HG02885 (cell line): ENCODE data around the gene CREB5.
A peak's percentile ranks its signal among the peaks of the same experiment; 100 is the strongest.

Experiments used
- ATAC-seq: cut with Tn5 transposase; IDR thresholded peaks from one replicate; pipeline ENCODE4 v1.9.1; 2021; ENCODE audit warnings: mild to moderate bottlenecking; ENCODE audit not compliant: unreplicated experiment, poor library complexity

The CREB5 gene

GRCh38 chr7:28507525-28508282 is 95.4 kb downstream of the CREB5 start:
- no peak for ATAC-seq

GRCh38 chr7:28509251-28510025 is 97.1 kb downstream of the CREB5 start:
- ATAC-seq, result peak; percentile 92

GRCh38 chr7:28510026-28510369 is 97.7 kb downstream of the CREB5 start:
- ATAC-seq, result no peak

GRCh38 chr7:28512668-28513440 is 100.5 kb downstream of the CREB5 start:
- no peak for ATAC-seq

DNA sequence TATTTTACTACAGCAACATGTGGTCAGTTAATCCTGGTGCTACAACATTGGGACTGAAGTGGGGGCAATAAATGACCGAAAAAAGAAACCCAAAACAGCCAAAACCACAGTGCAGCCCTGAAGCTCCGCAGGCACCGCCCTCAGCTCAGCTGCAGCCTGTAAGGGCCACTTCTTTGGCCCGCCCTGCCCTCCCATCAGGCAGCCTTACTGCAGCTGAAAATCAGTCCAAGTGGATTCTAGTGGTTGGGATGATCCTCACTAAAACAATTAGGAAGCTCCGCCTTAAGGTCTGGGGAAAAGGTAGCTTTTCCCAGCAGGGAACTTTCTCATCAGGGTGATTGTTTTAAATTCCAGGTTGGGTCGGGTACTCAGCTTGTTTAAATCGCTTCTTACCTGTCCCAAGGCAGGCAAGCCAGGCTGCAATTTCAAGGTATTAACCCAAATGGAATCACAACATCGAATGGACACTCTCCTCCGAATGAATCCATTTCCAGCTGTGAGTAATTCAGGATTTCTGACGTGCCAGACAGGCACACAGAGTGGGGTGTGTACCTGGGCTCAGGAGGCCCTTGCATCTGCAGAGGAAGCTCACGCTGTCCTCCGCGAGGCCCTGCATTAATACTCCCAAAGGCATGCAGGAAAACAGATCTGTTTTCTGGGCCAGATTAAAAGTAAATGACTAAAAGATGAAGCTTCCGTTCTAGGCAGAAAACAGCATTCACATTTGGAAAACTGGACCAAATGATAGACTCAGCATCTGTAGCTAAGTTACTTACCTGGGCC is 104.3 kb downstream of the CREB5 start:
- no peak for ATAC-seq

DNA sequence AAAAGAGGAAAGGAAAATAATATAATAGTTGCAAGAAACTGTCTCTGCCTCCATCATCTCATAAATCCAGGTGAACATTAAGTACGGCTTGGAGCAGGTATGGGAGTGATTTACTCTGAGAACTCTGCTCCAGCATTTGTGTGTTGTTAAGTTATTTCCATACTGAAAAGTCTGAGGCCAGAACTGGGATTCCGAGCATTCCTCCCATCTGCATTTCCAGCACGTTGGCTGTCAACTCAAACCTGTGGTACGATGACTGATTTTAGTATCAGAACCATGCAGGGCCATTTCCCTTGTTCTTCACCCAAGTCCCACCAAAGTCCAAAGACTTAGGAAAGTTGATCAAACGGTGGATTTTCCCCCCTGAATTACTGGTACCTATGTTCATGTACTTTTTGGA is 104.9 kb downstream of the CREB5 start:
- no peak for ATAC-seq

GRCh38 chr7:28517606-28518005 is 105.3 kb downstream of the CREB5 start:
- ATAC-seq, result no peak

- no peak for ATAC-seq
Measured at GRCh38 chr7:28520074-28521015, 108.0 kb downstream of the CREB5 start.

- no peak for ATAC-seq
Measured at GRCh38 chr7:28524978-28525377, 112.7 kb downstream of the CREB5 start.

GRCh38 chr7:28528899-28529298 is 116.6 kb downstream of the CREB5 start:
- no peak for ATAC-seq

- ATAC-seq, result no peak
Measured at GRCh38 chr7:28529755-28530154, 117.4 kb downstream of the CREB5 start.

DNA sequence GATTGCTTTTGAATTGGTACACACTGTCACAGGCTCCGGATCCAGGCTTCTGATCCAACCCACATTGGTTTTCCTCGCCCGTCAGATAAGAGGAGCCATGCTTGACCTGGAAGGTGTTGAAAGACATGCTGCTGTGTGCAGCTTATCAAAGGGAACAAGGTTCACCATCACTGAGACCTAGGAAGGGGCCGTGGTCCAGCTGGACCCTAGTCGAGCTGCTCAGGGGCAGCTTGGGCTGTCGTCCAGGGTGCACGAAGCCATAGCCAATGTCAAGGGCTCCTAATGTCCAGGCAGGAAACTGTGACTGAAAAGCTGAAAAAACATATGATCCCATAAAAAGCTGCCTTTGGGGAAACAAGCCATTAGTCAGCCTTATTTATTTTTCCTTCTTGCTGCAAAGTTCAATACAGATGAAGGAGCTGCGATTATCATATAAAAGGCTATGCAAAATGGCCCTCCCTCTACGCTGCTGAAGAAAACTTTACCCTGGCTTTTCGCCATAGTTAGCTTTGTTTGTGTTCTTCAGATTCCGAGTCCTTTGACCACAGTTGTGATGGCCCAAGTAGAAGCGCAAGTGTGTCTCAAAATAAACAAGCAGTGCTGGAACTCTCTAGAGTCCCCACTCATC is 118.0 kb downstream of the CREB5 start:
- ATAC-seq, result no peak

- no peak for ATAC-seq
Measured at GRCh38 chr7:28530803-28531175, 118.5 kb downstream of the CREB5 start.

- ATAC-seq, result no peak
Measured at GRCh38 chr7:28531291-28531690, 119.0 kb downstream of the CREB5 start.

DNA sequence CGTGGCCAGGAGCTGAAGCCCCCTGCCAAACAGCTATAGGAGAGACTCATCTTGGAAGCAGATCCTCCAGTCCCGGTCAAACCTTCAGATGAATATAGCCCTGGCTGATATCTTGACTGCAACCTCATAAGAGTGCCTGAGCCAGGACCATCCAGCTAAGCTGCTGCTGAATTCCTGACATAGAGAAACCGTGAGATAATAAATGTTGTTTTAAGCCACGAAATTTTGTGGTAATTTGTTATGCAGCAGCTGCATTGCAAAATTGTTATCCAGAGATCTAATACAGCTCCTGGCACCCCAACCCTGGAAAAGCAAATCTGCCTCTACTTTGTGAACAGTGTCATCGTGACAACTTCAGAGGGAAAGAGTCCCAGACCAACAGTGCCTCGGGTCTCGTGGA is 119.9 kb downstream of the CREB5 start:
- no peak for ATAC-seq

- peak; percentile 82 for ATAC-seq
Measured at GRCh38 chr7:28533267-28533666, 120.9 kb downstream of the CREB5 start.

DNA sequence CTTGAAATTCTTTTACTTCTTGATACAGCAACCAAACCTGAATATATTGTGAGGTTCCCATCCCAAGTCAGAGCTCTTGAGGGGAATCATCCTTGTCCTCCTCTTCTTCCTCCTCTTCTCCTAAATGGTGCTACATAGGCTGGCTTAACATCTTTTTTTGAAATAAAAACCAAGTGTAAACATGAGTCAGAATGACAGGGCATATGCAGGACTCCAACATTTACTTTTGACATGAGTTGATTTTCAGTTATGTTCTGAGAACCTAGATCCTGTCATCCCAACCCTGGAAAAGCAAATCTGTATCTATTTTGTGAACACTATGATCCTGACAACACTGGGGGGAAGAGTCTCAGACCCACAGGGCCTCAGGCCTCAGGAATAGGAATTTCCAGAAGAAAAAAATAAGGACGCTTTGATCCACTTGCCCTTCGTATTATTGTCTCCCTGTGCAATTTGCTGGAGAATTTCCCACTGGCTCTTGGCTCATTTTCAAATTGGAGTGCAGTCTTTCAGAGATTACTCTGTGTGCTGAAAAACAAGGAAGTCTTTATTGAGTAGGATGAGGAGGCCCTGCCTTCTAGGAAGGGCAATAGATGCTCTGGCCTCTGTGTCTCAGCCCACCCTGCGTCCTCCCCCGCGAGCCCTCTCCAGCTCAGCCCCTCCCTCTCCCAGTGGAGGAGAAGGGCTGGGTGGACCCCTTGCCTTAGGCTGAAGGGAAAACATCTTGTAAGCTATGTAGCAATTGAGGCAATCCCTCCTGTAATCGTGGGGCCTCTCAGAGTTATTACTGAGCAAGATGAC is 121.6 kb downstream of the CREB5 start:
- ATAC-seq, result no peak

- no peak for ATAC-seq
Measured at GRCh38 chr7:28536259-28536658, 123.9 kb downstream of the CREB5 start.
